Fibroblast of lung (primary cell): Measurements from ENCODE around the gene FAAP20.

Source experiments
- CTCF ChIP-seq, 2 donors: IDR thresholded peaks in 1 of 2; conservative IDR thresholded peaks in 1 of 2; 1 replicate in 1 of 2; 2 replicates in 1 of 2; pipeline ENCODE4 v1.5.1; 2011 to 2012; ENCODE audit warnings: low read length in 2 of 2, control low read depth in 1 of 2, inconsistent platforms in 1 of 2, low read depth in 1 of 2, mild to moderate bottlenecking in 1 of 2
- EZH2 ChIP-seq: IDR thresholded peaks from 2 replicates; pipeline ENCODE4 v1.5.1; 2012; ENCODE audit warnings: low read length, control low read depth, mild to moderate bottlenecking; ENCODE audit errors: missing control alignments

- TF ChIP-seq CTCF (conservative IDR thresholded peaks at IDR 0.05 in 1 of 2, IDR thresholded peaks at IDR 0.05 in 1 of 2; ENCODE audit: low read depth in 1 of 2, low read length in 2 of 2) (peak in 1 of 2 donors; percentile 5), EZH2 (no peak)
Measured at GRCh38 chr1:2163205-2163604, 31.4 kb downstream of the FAAP20 start.
